Inflammatory macrophage treated with lipopolysaccharide for 1 hour (primary cell): Measurements from ENCODE around the gene TUBGCP3.

ENCODE experiments used
- DNase-seq, 2 donors: peaks; one replicate each; pipeline ENCODE4 v3.0.0-alpha.2; 2020 to 2022

The TUBGCP3 gene

GRCh38 chr13:112616586-112617362 is 28.8 kb upstream of the TUBGCP3 start:
- peak; percentile 54 to 63 for DNase-seq

GRCh38 chr13:112615391-112615790 is 27.4 kb upstream of the TUBGCP3 start:
- no peak for DNase-seq

GRCh38 chr13:112614835-112615234 is 26.9 kb upstream of the TUBGCP3 start:
- DNase-seq = no peak

GRCh38 chr13:112608212-112608611 is 20.3 kb upstream of the TUBGCP3 start:
- no peak for DNase-seq

- peak; percentile 88 to 94 for DNase-seq
Measured at GRCh38 chr13:112606109-112607001, 18.4 kb upstream of the TUBGCP3 start.

- DNase-seq = no peak
Measured at GRCh38 chr13:112605531-112605990, 17.6 kb upstream of the TUBGCP3 start.

- no peak for DNase-seq
Measured at GRCh38 chr13:112603641-112604225, 15.8 kb upstream of the TUBGCP3 start.

- DNase-seq = no peak
Measured at GRCh38 chr13:112602189-112602588, 14.2 kb upstream of the TUBGCP3 start.

- no peak for DNase-seq
Measured at GRCh38 chr13:112601371-112601770, 13.4 kb upstream of the TUBGCP3 start.

- no peak for DNase-seq
Measured at GRCh38 chr13:112596235-112596634, 8.3 kb upstream of the TUBGCP3 start.

- no peak for DNase-seq
Measured at GRCh38 chr13:112592647-112593046, 4.7 kb upstream of the TUBGCP3 start.

GRCh38 chr13:112592181-112592580 is 4.2 kb upstream of the TUBGCP3 start:
- DNase-seq = no peak

GRCh38 chr13:112588490-112589297 is 741 bp upstream of the TUBGCP3 start:
- DNase-seq = no peak

- DNase-seq = peak; percentile 88 to 90
Measured at GRCh38 chr13:112587212-112587763, 665 bp downstream of the TUBGCP3 start.

- DNase-seq = peak; percentile 29 to 60
Measured at GRCh38 chr13:112586334-112586960, 1.5 kb downstream of the TUBGCP3 start.

- peak; percentile 87 to 88 for DNase-seq
Measured at GRCh38 chr13:112583592-112584277, 4.2 kb downstream of the TUBGCP3 start.

GRCh38 chr13:112582263-112582662 is 5.7 kb downstream of the TUBGCP3 start:
- DNase-seq = peak; percentile 12 to 26

- no peak for DNase-seq
Measured at GRCh38 chr13:112580912-112581311, 7.0 kb downstream of the TUBGCP3 start.

GRCh38 chr13:112580211-112580610 is 7.7 kb downstream of the TUBGCP3 start:
- no peak for DNase-seq

- DNase-seq = no peak
Measured at GRCh38 chr13:112579310-112579843, 8.6 kb downstream of the TUBGCP3 start.

GRCh38 chr13:112576768-112577167 is 11.2 kb downstream of the TUBGCP3 start:
- DNase-seq = no peak
